ENCODE results near the gene KIAA1671. TPM values are rescaled to one million over a fixed set of nuclear protein-coding genes. Genes with fewer than 3 reads are reported as not detected.

Gene KIAA1671
- polyA plus RNA-seq, 3 donors = not detected

GRCh38 chr22:25159028-25159427, 206.5 kb downstream of the KIAA1671 start:
- H3K9ac ChIP-seq (ENCODE audit: insufficient read depth, low read length, poor library complexity, severe bottlenecking) = no peak overlapping the region
- H3K79me2 ChIP-seq (ENCODE audit: insufficient read depth, low read length) = no peaks in the 10 kb centered on the region
- 88% methylated on average over 10 of the region's 10 CpGs for WGBS (ENCODE audit: insufficient coverage)
- Mint-ChIP-seq H3K4me3 (no peak overlapping the region), H3K4me1 (no peaks in the 10 kb centered on the region), H3K36me3 (no peaks in the 10 kb centered on the region), H3K9me3 (peaks cover 0 to 1% (median 0%) of the 10 kb centered on the region in 7 donors), H3K27me3 (ENCODE audit: low read depth in 3 of 3) (peaks cover 0 to 3% (median 1%) of the 10 kb centered on the region in 3 donors), H3K27ac (peak overlapping the region in 1 of 7 donors; percentile 32)
- intact Hi-C loops (cut with micrococcal nuclease) = no loop called here
- no peak overlapping the region for H3K27ac ChIP-seq (ENCODE audit: low read depth in 1 of 2, low read length in 2 of 2)
- H3K36me3 ChIP-seq (replicated peaks in 1 of 2; ENCODE audit: control insufficient read depth in 1 of 2, insufficient read depth in 2 of 2, low read length in 2 of 2) = no peaks in the 10 kb centered on the region
- H3K9me3 ChIP-seq (replicated peaks in 1 of 2; ENCODE audit: control insufficient read depth in 1 of 2, insufficient read depth in 1 of 2, low read length in 2 of 2) = no peaks in the 10 kb centered on the region
- no peaks in the 10 kb centered on the region for H3K4me1 ChIP-seq (ENCODE audit: control insufficient read depth in 1 of 2, insufficient read depth in 2 of 2, low read length in 2 of 2)
- no peaks in the 10 kb centered on the region for H3K27me3 ChIP-seq (ENCODE audit: control insufficient read depth in 2 of 2, insufficient read depth in 2 of 2, low read length in 2 of 2)
- no peak for TF ChIP-seq CTCF (IDR thresholded peaks at IDR 0.05)
- H4K20me1 ChIP-seq (ENCODE audit: insufficient read depth, low read length) = no peaks in the 10 kb centered on the region
- DNase-seq = no peak
- H3K4me2 ChIP-seq (replicated peaks; ENCODE audit: extremely low read depth, low read length, poor library complexity, severe bottlenecking) = no peak overlapping the region
- H3K4me3 ChIP-seq (replicated peaks in 1 of 3; ENCODE audit: low read depth in 2 of 3, low read length in 3 of 3) = no peak overlapping the region
- no peak overlapping the region for H2AFZ ChIP-seq (ENCODE audit: insufficient read depth, low read depth, low read length, poor library complexity, severe bottlenecking)

GRCh38 chr22:25160120-25160996, 207.8 kb downstream of the KIAA1671 start:
- WGBS (ENCODE audit: insufficient coverage) = 95% methylated on average over 10 of the region's 11 CpGs
- no peak overlapping the region for H3K9ac ChIP-seq (ENCODE audit: insufficient read depth, low read length, poor library complexity, severe bottlenecking)
- H3K36me3 Mint-ChIP-seq = no peaks in the 10 kb centered on the region
- no peak overlapping the region for H3K4me3 ChIP-seq (replicated peaks in 1 of 3; ENCODE audit: low read depth in 2 of 3, low read length in 3 of 3)
- no peaks in the 10 kb centered on the region for H3K79me2 ChIP-seq (ENCODE audit: insufficient read depth, low read length)
- no peak for DNase-seq
- H3K27ac Mint-ChIP-seq = no peak overlapping the region
- TF ChIP-seq CTCF (IDR thresholded peaks at IDR 0.05) = no peak
- H3K27ac ChIP-seq (ENCODE audit: low read depth in 1 of 2, low read length in 2 of 2) = no peak overlapping the region
- H4K20me1 ChIP-seq (ENCODE audit: insufficient read depth, low read length) = no peaks in the 10 kb centered on the region
- no peaks in the 10 kb centered on the region for H3K4me1 ChIP-seq (ENCODE audit: control insufficient read depth in 1 of 2, insufficient read depth in 2 of 2, low read length in 2 of 2)
- no peak overlapping the region for H3K4me2 ChIP-seq (replicated peaks; ENCODE audit: extremely low read depth, low read length, poor library complexity, severe bottlenecking)
- peaks cover 0 to 3% (median 1%) of the 10 kb centered on the region in 3 donors for H3K27me3 Mint-ChIP-seq (ENCODE audit: low read depth in 3 of 3)
- H3K4me1 Mint-ChIP-seq = no peaks in the 10 kb centered on the region
- no peak overlapping the region for H3K4me3 Mint-ChIP-seq
- no peaks in the 10 kb centered on the region for H3K9me3 ChIP-seq (replicated peaks in 1 of 2; ENCODE audit: control insufficient read depth in 1 of 2, insufficient read depth in 1 of 2, low read length in 2 of 2)
- intact Hi-C loops (cut with micrococcal nuclease) = no loop called here
- H3K27me3 ChIP-seq (ENCODE audit: control insufficient read depth in 2 of 2, insufficient read depth in 2 of 2, low read length in 2 of 2) = no peaks in the 10 kb centered on the region
- H3K9me3 Mint-ChIP-seq = peaks cover 0 to 1% (median 0%) of the 10 kb centered on the region in 7 donors
- H2AFZ ChIP-seq (ENCODE audit: insufficient read depth, low read depth, low read length, poor library complexity, severe bottlenecking) = no peak overlapping the region
- no peaks in the 10 kb centered on the region for H3K36me3 ChIP-seq (replicated peaks in 1 of 2; ENCODE audit: control insufficient read depth in 1 of 2, insufficient read depth in 2 of 2, low read length in 2 of 2)

All from CD14-positive monocyte (primary cell).